Type B pancreatic cell (in vitro differentiated cells): Measurements from ENCODE around the gene CD300A. TPM values are rescaled to one million over a fixed set of nuclear protein-coding genes. Genes with fewer than 3 reads are reported as not detected.
A peak's percentile ranks its signal among the peaks of the same experiment; 100 is the strongest.

Experiments
- DNase-seq: peaks from one replicate; pipeline ENCODE4 v3.0.0; 2021; ENCODE audit warnings: mixed read lengths; ENCODE audit not compliant: unreplicated experiment; ENCODE audit errors: extremely low spot score
- H3K27ac Mint-ChIP-seq: 2 replicates; pipeline ENCODE4 v1.8.0; 2021; ENCODE audit warnings: mild to moderate bottlenecking, mixed read lengths
- H3K27me3 Mint-ChIP-seq: 2 replicates; pipeline ENCODE4 v1.8.0; 2021; ENCODE audit warnings: mixed read lengths
- H3K36me3 Mint-ChIP-seq: 2 replicates; pipeline ENCODE4 v1.8.0; 2021; ENCODE audit warnings: mixed read lengths
- H3K4me1 Mint-ChIP-seq: one replicate; pipeline ENCODE4 v1.8.0; 2021; ENCODE audit warnings: mixed read lengths; ENCODE audit not compliant: unreplicated experiment
- H3K4me3 Mint-ChIP-seq: 2 replicates; pipeline ENCODE4 v1.8.0; 2021; ENCODE audit warnings: mild to moderate bottlenecking, mixed read lengths
- H3K9me3 Mint-ChIP-seq: 2 replicates; pipeline ENCODE4 v1.8.0; 2021; ENCODE audit warnings: mixed read lengths
- total RNA-seq: library from RNA; stranded (reverse); gene quantifications from 2 replicates; pipeline ENCODE4 v1.2.1, GENCODE V29; 2021; ENCODE audit warnings: low replicate concordance
- TF ChIP-seq, protein P1 (sequence below): fragments of 200-600 bp; sonication (generic); conservative IDR thresholded peaks from 2 replicates; pipeline ENCODE4 v1.5.0; 2021; ENCODE audit warnings: antibody characterized with exemption, mild to moderate bottlenecking

CD300A gene
- total RNA-seq, 1 donor from 2014 or later, result 0.43 TPM

DNA sequence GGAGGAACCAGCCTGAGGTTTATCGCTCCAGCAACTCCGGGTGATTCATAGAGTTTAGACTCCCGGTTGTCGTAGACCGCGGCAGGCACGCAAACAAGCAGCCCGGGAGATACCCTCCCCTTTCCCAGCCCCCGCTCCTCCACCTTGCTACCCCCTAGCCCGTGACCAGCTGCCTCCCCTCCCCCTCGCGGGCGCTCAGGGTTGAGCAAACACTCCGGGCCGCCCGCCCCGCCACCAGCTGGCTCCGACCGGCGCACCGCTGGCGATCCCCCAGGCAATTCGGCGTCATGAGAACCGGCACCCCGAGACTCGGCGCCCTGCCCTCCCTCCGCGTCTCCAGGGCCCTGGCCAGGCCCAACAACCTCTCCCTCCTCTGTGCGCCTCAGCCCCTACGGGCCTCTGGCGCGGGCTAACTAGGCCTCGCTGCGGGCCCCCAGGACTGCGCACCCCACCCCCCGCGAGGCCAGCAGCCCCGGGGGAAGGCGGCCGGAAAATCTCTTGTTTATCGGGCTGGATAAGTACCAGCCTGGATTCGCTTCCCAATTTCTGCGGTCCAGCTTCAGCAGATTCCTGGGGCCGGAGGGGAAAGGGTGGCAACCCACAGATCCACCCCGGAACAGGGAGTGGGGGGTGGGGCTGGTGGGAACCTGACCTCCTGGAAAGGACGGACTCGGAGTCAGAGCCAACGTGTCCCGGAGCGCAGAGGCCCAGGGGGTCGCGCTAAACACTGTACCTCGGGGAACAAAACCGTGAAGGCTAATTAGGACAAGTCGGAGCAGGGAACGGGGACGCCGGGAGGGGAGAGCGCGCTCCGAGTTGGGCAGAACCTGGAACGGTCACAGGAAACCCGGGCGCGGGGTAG lies 35.5 kb upstream of the CD300A start:
- H3K27ac Mint-ChIP-seq, result peak overlapping the region; percentile 85
- no peaks in the 10 kb centered on the region for H3K36me3 Mint-ChIP-seq
- peak overlapping the region; percentile 88 for H3K4me3 Mint-ChIP-seq
- H3K9me3 Mint-ChIP-seq, result no peaks in the 10 kb centered on the region
- TF ChIP-seq, protein P1, sequence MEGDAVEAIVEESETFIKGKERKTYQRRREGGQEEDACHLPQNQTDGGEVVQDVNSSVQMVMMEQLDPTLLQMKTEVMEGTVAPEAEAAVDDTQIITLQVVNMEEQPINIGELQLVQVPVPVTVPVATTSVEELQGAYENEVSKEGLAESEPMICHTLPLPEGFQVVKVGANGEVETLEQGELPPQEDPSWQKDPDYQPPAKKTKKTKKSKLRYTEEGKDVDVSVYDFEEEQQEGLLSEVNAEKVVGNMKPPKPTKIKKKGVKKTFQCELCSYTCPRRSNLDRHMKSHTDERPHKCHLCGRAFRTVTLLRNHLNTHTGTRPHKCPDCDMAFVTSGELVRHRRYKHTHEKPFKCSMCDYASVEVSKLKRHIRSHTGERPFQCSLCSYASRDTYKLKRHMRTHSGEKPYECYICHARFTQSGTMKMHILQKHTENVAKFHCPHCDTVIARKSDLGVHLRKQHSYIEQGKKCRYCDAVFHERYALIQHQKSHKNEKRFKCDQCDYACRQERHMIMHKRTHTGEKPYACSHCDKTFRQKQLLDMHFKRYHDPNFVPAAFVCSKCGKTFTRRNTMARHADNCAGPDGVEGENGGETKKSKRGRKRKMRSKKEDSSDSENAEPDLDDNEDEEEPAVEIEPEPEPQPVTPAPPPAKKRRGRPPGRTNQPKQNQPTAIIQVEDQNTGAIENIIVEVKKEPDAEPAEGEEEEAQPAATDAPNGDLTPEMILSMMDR, result no peak
- peak; percentile 84 for DNase-seq
- peaks cover 33% of the 10 kb centered on the region for H3K27me3 Mint-ChIP-seq
- H3K4me1 Mint-ChIP-seq, result peaks cover 24% of the 10 kb centered on the region

DNA sequence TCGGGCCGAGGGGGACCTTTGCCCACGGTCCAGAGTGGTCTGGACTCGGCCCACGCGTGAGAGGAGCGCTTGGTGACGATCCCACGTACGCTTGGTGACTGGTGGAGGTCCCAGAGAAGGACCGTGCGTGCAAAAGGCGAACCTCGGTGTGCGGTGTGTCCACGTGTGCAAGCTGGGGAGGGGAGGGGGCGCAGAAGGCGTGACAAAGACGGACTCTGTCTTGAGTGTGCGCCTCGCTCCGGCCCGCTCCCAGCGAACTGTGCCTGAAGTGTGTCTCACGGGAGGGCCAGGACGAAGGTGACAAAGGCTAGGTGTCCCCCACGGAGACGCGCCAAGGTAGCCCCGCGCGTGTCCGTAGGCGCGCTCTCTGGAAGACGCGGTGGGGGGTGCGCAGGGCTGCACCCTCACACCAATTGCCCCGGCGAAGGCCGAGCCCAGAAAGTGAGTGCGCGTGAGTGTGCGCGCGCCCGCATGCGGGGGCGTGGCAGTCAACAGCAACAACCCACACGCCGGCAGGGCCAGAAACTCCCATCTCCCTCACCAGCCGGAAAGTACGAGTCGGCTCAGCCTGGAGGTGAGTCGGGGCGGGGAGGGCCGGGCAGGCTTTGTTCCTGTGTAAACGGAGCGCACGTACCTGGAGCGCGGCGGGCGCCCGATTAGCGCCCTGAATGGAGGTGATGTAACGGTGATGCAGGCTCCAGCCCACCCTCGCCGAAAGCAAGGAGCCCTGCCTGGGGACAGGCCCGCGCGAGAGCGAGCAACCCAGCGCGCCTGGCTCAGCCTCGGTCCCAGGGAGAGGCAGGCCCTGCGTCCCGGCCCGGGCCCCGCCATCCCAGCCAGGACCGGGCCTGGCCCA lies 34.6 kb upstream of the CD300A start, which contains the start of gene GPRC5C:
GPRC5C (plus strand) TSS at position 521 of the 856 bp plus-strand sequence. CDS start 7,689 bp downstream, outside the sequence.
- Mint-ChIP-seq H3K27me3 (peaks cover 33% of the 10 kb centered on the region), H3K36me3 (no peaks in the 10 kb centered on the region), H3K27ac (peak within 1 kb of the TSS; percentile 85), H3K4me1 (peaks cover 18% of the 10 kb centered on the region), H3K4me3 (peak within 1 kb of the TSS; percentile 88), H3K9me3 (no peaks in the 10 kb centered on the region)
- no peak for DNase-seq
- TF ChIP-seq, protein P1, result no peak

DNA sequence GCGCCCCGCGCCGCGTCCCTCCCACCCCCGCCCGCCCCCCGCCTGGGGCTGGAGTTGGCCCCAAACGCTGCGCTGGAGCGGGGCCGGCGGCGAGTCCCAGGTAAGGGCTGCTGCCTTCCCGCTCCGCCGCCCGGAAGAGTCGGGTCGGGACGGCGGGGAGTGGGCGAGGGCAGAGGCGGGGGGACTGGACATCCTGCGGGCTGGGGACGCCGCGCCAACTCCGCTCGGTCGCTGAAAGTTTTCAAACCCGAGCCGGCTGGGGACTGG lies 34.1 kb upstream of the CD300A start:
- TF ChIP-seq, protein P1, result no peak
- H3K4me3 Mint-ChIP-seq, result peak overlapping the region; percentile 86
- DNase-seq, result no peak
- no peaks in the 10 kb centered on the region for H3K36me3 Mint-ChIP-seq
- no peak overlapping the region for H3K27ac Mint-ChIP-seq
- H3K4me1 Mint-ChIP-seq, result peaks cover 18% of the 10 kb centered on the region
- peaks cover 33% of the 10 kb centered on the region for H3K27me3 Mint-ChIP-seq
- H3K9me3 Mint-ChIP-seq, result no peaks in the 10 kb centered on the region

DNA sequence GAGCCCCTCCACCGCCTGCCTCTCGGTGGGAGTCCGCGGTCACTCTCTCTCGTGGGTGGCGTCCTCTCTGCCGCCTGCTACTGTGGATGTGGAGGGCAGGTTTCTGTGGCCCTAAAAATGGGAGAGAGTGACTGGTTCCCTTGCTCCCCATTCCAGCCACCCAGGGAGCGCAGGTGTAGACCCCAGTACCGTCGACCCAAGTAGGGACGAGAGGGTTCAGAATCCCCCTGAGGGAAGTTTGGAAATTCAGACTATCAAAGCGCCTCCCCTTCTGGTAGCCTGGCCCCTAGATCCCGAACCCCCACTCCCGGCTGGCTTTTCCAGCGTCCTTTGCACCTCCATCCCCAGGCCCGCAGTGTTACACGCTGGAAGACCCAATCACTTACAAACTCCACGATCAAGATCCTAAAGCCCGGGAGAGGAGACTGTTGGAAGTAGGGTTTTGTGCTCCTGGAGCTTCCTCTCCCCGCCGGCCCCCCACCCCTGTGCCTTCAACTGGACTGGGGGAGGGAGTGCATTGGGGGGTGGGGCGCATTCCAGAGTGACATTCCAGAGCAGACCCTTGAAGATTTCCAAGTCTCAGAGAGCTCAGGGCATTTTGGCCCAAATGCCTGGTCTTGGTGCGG lies 33.6 kb upstream of the CD300A start:
- DNase-seq, result no peak
- H3K9me3 Mint-ChIP-seq, result no peaks in the 10 kb centered on the region
- TF ChIP-seq, protein P1, result no peak
- H3K4me1 Mint-ChIP-seq, result peaks cover 18% of the 10 kb centered on the region
- no peaks in the 10 kb centered on the region for H3K36me3 Mint-ChIP-seq
- H3K27ac Mint-ChIP-seq, result peak overlapping the region; percentile 59
- peak overlapping the region; percentile 86 for H3K4me3 Mint-ChIP-seq
- peaks cover 33% of the 10 kb centered on the region for H3K27me3 Mint-ChIP-seq

DNA sequence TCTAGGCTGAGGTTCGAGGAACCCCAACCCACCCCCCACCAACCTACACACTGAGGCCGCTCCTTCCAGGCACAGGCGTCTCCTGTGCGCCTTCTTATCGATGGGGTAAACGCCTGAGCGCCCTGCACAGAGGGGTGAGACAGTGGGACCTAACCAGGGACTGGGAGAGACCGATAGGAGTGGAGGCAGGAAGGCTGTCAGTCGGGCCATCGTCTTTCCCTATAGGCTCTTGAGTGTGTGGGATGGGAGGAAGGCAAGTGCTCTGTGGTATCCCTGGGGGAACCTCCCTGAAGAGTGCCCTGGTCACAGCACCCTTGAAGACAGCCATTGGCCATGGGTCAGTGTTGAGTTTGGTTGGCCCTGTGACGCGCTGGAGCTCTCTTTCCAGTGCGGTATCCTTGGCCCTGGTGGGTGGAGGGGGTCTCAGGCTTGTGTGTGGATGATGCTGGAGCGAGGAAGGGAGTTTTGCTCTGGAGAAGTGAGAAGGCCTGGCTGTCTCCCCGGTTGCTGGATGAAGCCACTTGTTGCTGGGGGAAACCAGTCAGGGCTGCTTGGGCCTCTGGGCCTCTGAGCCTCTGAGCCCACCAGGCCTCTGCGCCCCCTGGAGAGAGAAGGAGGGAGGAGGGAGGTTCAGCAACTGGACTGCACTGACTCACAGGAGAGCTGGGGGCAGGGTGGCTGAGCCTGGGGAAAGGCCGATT lies 32.9 kb upstream of the CD300A start:
- TF ChIP-seq, protein P1, result no peak
- Mint-ChIP-seq H3K4me1 (peaks cover 18% of the 10 kb centered on the region), H3K27me3 (peaks cover 33% of the 10 kb centered on the region), H3K9me3 (no peaks in the 10 kb centered on the region), H3K4me3 (peak overlapping the region; percentile 86), H3K27ac (peak overlapping the region; percentile 82), H3K36me3 (no peaks in the 10 kb centered on the region)
- no peak for DNase-seq
